Omental fat pad (tissue), 4 donors: Measurements from ENCODE around the gene PSMB11. TPM values are rescaled to one million over a fixed set of nuclear protein-coding genes. Genes with fewer than 3 reads are reported as not detected.
"Not testable (repeated sequence)": the region's sequence is repeated elsewhere in the genome, so short reads cannot be mapped to it uniquely, and the experiment has no call there.

Source experiments
- ATAC-seq: fragments of 150-250 bp; one replicate; pipeline ENCODE4 v1.9.1; 2016; ENCODE audit warnings: mild to moderate bottlenecking, moderate library complexity; ENCODE audit not compliant: low FRiP score
- DNase-seq: peaks from one replicate; pipeline ENCODE4 v3.0.0-alpha.2; 2019; ENCODE audit warnings: low spot score
- CTCF ChIP-seq, 3 donors: fragments of 450-650 bp; IDR thresholded peaks; one replicate each; pipeline ENCODE4 v1.5.1; 2016 to 2017; ENCODE audit warnings: antibody characterized with exemption in 3 of 3, mild to moderate bottlenecking in 3 of 3, moderate library complexity in 2 of 3
- total RNA-seq, 4 donors: library from RNA; depleted of rRNA; stranded (reverse); fragments of >200 nt; gene quantifications; one replicate each; pipeline ENCODE4 v1.1.0, GENCODE V29; 2016

Gene PSMB11
- total RNA-seq, 4 donors from 2014 or later: not detected

GRCh38 chr14:23008831-23009230, 33.2 kb upstream of the PSMB11 start:
- TF ChIP-seq CTCF (IDR thresholded peaks at IDR 0.05): no peak
- DNase-seq: no peak
- ATAC-seq: no peak

GRCh38 chr14:23009483-23009938, 32.5 kb upstream of the PSMB11 start:
- DNase-seq: no peak
- no peak for ATAC-seq
- no peak for TF ChIP-seq CTCF (IDR thresholded peaks at IDR 0.05)

DNA sequence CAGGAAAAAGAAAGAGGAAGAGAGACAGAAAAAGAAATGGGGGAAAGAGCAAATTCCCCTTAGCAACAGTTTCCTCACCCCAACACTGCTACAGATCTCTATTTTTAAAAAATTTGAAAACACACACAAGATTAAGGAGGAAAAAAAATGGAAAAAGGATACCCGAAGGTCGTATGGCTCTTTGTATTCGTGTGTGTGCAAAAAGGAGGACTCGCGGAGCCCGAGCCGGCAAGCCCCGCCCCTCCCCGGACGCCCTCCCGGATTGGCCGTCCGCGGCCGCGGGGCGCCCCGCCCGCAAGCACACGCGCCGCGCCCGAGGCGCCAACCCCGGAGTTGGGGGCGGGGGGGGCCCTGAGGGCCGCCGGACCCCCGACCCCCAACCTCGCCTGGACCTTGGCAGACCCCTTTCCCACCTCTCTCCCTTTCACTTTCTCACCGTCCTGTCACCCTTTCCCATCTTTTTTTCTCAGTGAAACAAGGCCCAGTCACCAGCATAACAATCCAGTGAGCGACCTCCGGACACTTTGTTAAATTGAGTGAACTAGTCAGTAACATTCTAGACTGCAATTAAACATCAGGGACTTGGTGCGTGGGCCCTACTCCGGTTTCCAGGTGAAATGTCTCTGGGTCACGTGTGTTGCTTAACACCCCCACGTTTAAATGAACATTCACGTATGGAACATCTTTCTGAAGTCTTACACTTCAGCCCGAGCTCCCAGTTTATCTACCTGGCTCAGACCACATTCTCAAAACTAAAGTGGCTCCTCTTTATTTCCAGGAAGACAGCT, 31.9 kb upstream of the PSMB11 start, which contains the start of gene C14orf93:
Gene C14orf93, minus strand, starts transcription at position 205 of the 788 bp plus-strand sequence. CDS start 11,120 bp downstream, outside the sequence.
- ATAC-seq (no peak), DNase-seq (no peak)
- no peak for TF ChIP-seq CTCF (IDR thresholded peaks at IDR 0.05)

GRCh38 chr14:23013054-23013748, 28.8 kb upstream of the PSMB11 start:
- ATAC-seq: no peak
- no peak for DNase-seq
- TF ChIP-seq CTCF (IDR thresholded peaks at IDR 0.05): no peak

DNA sequence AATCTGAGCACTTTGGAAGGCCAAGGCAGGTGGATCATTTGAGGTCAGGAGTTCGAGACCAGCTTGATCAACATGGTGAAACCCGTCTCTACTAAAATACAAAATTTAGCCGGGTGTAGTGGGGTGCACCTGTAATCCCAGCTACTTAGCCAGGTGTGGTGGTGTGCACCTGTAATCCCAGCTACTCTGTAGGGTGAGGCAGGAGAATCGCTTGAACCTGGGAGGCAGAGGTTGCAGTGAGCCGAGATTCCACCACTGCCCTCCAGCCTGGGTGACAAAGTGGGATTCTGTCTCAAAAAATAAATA, 28.3 kb upstream of the PSMB11 start:
- DNase-seq, ATAC-seq: not testable (repeated sequence)

GRCh38 chr14:23015618-23016017, 26.4 kb upstream of the PSMB11 start:
- DNase-seq (no peak), ATAC-seq (no peak)
- TF ChIP-seq CTCF (IDR thresholded peaks at IDR 0.05): no peak

DNA sequence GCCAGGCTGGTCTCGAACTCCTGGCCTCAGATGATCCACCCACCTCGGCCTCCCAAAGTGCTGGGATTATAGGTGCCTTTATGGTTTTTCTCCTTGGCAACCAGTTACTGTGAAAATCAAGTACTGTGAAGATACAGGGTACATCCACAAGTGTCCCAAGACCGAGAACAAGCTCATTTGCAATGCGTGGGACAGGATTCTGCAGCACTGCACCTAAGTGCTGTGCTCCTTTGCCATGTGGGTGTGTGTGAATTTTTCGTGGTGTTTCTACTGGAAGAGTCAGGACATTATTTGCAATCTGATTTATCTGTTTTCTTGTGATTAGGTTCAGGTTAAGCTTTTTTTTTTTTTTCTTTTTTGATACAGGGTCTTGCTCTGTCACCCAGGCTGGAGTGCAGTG, 24.9 kb upstream of the PSMB11 start:
- no peak for TF ChIP-seq CTCF (IDR thresholded peaks at IDR 0.05)
- ATAC-seq (no peak), DNase-seq (no peak)
